NCI-H2107 (cell line): ENCODE measurements around the gene GNA12.

Experiments
- DNase-seq: peaks from one replicate; lab custom pipeline; 2025; lab: John Stamatoyannopoulos, UW

The GNA12 gene

DNA sequence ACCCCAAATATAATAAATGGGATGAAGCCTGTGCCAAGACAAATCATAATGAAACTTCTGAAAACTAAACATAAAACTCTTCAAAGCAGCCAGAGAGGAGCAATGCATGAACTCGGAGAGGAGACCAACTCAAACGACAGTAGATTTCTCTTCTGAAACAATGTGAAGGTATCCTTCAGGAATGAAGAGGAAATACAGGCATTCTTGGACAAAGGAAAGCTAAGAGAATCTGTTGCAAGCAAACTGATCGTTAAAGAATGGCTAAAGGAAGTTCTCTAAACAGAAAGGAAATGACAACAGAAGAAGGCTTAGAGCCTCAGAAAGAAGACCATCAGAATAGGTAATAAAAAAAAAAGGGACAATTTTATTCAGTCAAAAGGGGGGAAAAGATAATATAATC is 6.6 kb downstream of the GNA12 start:
- DNase-seq, result no peak

GRCh38 chr7:2834748-2835441 is 9.2 kb downstream of the GNA12 start:
- no peak for DNase-seq

GRCh38 chr7:2833083-2833910 is 10.8 kb downstream of the GNA12 start:
- no peak for DNase-seq

DNA sequence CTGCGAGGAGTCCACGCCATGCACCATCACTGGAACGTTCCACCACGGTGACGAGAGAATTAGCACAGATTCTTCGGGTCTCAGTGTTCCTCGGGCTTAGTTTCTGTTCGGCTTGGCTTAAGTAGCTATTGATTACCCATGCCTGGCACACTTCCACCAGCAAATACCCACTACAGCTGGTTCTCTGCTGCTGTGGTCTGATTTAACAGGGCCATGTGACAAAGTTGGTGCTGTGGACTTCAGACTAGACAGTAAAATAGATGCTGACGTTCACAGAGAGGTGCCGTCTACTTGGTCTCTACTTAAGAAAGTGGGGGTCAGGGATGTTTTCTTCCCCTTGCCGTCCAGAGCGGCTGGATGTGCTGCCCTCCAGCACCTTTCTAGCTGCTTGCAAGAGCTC is 11.6 kb downstream of the GNA12 start:
- no peak for DNase-seq

DNA sequence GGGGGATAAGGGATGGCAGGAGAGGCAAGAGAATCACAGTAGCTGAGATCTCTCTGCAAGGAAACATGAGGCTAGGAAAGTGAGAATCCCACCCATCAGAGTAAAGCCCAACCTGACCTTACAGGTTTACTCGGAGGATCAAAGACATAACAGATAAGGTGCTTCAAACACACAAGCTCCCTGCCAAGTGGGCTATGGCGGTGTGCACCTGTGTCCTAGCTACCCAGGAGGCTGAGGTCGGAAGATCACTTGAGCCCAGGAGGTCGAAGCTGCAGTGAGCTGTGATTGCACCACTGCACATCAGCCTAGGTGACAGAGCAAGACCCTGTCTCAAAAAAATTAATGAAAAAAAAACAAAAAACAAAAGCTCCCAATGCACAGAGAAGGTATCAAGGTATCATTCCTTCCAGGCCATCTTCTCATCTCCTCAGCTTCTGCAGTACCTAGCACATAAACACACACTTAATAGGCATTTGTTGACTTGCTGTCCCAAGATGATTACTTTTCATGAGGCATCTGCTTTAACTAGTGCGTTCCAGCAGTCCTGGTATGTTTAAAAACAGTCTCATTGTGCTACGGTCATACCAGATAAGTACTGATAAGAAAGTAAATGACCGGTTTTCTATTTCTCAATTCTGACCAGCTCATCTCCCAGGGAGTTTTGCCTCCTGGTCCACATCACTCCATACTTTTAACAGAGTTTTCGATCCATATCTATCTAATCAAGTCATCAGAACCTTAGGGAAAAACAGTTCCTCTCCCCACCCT is 13.3 kb downstream of the GNA12 start:
- no peak for DNase-seq

- DNase-seq, result no peak
Observed at GRCh38 chr7:2829040-2829439, 15.1 kb downstream of the GNA12 start.

DNA sequence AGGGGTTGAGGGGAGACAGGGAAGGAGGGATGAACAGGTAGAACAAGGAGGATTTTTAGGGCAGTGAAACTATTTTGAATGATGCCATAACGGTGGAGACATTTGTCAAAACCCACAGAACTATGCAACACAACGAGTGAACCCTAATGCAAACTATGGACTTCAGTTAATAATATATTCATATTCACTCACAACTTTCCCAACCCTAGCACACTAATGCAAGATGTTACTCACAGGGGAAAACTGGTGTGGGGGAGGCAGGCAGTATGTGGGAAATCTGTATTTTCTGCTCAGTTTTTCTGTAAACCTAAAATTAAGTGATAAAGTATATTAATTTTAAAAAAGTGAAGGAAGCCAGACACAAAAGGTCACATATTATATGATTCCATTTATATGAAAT is 17.3 kb downstream of the GNA12 start:
- no peak for DNase-seq

- no peak for DNase-seq
Observed at GRCh38 chr7:2825559-2826227, 18.4 kb downstream of the GNA12 start.

- DNase-seq, result no peak
Observed at GRCh38 chr7:2824678-2825461, 19.2 kb downstream of the GNA12 start.

DNA sequence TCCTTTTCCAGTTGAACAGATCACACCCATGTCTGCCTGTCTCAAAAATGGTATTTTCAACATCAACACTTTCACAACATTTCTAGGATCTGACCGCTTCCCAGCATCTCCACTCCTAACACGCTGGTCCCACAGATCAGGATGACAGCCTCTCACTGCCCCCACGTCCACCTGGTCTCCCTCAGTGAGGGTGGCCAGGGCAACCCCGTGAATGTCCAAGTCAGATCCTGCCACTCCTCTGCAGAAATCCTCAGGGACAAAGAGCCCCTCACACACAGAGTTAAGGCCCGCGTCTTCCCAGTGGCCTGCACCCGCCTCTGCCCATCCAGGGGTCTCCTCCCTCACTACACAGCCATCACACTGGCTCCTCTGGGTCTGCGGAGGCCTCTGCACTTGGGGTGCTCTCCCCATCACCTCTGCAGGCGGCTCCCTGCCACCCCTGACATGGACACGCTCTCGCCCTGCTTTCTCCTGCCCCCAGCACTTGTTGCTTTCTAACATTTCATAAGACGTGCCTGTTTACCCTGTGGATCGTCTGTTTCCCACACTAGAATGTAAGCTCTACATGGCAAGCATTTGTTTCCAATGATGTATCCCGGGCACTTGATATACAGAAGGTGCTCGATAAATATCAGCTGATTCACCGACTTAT is 20.0 kb downstream of the GNA12 start:
- DNase-seq, result no peak

DNA sequence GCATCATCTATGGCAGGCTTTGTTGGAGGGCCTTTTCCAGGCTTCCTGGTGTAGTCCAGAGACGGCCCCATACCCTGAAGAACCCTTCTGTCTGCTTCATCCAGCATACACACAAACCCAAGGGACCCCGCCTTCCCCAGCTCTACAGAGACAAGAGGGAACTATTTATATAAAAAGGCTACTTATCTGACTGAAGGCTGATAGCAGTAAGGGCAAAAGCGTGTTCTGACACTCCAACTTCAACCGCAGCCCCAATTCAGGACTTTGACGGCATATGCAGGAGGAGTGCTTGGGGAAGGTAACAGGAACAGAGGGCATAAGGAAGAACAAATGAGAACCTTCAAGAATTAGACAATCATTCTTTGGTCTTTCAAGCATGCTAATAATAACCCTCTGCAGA is 21.0 kb downstream of the GNA12 start:
- no peak for DNase-seq

DNA sequence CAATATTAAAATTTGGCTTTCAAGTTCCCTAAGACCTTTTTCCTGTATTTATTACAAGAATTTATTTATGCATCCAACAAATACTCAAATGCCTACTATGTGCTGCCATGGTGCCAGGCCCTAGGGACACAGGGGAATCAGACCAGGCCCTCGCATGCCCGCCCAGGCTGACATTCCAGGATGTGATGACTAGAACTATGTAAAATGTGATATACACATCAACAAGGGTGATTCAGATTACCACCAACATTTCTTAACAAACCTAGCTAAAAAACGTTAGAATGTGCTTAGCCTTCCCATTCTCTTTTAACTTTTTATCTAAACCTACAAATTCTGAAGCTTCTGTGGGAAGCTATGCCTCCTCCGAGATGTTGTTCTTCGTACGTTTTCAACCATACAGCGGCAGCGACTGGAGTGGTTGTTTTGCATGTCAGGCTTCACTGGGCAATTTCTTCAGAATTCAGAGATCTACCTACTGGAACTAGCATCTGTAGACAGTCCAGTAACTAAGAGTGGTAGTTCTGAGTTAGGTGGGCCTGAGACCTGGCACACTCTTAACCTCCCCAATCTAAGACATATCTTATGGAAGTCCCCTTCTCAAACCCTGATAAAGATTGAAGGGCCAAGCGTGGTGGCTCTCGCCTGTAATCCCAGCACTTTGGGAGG is 22.1 kb downstream of the GNA12 start:
- no peak for DNase-seq

GRCh38 chr7:2821161-2821841 is 22.8 kb downstream of the GNA12 start:
- peak; percentile 83 for DNase-seq

- no peak for DNase-seq
Observed at GRCh38 chr7:2820508-2820934, 23.6 kb downstream of the GNA12 start.

DNA sequence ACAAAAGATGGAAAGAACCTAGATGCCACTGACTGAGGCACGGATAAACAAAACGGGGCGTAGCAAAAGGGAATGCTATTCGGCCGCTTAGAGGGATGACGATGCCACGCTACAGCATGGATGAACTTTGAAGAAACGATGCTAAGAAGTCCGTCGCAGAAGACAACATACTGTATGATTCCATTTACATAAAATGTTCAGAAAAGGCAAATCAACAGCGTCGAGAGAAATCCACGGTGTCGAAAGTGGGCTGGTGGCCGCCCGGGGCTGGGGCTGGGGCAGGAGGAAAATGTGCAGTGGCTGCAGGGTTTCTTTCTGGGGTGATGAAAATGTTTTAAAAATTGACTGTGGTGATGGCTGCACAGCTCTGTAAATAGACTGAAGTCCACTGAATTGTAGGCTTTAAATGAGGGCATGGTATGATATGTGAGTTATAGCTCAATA is 24.1 kb downstream of the GNA12 start:
- no peak for DNase-seq

GRCh38 chr7:2819161-2819953 is 24.8 kb downstream of the GNA12 start:
- no peak for DNase-seq

DNA sequence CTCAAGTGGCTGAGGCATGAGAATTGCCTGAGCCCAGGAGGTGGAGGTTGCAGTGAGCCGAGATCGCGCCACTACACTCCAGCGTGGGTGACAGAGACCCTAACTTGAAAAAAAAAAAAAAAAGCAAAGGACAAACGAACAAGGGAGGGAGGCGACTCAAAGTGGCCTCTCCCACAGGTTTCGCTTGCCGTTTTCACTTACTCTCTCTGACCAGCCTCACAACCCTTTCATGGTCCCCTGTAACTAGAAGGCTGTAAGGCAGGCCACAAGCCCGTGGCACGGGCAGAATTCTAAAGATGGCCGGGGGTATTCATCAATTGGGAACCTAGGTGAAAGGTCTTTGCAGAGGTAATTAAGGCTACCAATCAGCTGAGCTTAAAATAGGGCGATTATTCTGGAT is 25.5 kb downstream of the GNA12 start:
- no peak for DNase-seq

GRCh38 chr7:2818121-2818520 is 26.0 kb downstream of the GNA12 start:
- DNase-seq, result no peak

DNA sequence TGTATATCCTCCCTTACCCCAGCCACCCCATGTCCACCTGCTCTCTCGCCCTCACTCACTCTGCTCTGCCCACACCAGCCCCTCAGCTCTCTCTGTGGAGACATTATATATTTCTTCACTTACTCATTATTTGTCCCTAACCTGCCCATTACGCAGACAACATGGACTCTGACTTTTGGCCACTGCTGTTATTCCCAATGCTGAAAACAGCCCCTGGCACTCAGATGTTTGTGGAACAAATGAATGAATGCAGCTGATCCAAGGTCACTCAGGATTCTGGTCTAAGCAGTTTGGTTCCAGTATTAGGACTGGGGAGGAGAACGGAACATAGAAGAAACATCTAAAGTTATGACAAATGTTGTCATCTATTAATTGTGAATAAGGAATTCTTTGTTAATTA is 26.7 kb downstream of the GNA12 start:
- no peak for DNase-seq
